Mesenteric fat pad (tissue), 1 donor: Measurements from ENCODE around the gene GOLGA5. TPM values are rescaled to one million over a fixed set of nuclear protein-coding genes. Genes with fewer than 3 reads are reported as not detected.
"Not testable (repeated sequence)": the region's sequence is repeated elsewhere in the genome, so short reads cannot be mapped to it uniquely, and the experiment has no call there.

Experiments used
- DNase-seq: peaks from one replicate; pipeline ENCODE4 v3.0.0-alpha.2; 2020; ENCODE audit warnings: low spot score
- total RNA-seq: library from RNA; stranded (reverse); fragmentation: NEBNext Ultra II Directional; extraction: Animal tissue kit (Norgen Biotek cat#: 25700); gene quantifications from one replicate; pipeline ENCODE4 v1.2.1, GENCODE V29; 2021
- donor health status: DM: yes; HTN: yes; CAD: no.

The GOLGA5 gene
- total RNA-seq, 1 donor from 2014 or later = 35.3 TPM

- DNase-seq = not testable (repeated sequence)
These were observed 15.1 kb upstream of the GOLGA5 start for GRCh38 chr14:92778868-92779565.

DNA sequence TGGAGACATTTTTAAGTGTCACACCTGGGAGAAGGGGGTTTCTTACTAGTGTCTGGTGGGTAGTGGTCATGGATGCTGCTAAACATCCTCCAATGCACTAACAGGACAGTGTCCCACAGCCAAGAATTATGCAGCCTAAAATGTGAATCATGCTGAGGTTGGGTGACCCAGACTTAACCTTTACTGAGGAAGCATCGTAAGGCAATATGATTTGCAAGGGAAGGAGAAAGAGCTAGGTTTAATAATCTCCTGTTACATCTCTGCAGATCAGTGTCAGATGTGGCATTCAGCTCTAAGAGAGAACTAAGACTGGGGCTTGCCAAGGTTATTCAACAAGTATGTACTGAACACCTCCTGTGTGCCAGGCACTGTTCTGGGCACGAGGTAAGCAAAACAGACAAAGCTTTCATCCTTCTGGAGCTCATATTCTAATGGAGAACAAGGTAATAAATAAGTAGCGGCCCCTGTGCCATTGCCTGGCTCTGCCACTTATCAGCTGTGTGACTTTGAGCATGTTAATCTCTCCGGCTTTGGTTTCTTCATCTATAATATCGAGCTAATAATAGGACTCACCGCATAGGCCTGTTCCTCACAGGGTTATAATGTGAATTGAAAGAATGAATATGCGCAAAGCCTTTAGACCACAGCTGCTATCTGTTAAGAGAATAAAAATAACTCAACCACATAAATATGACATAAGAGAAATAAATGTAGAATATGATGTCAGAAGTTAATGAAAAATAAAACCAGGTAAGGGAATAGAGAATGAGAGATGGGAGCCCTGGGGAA is 13.5 kb upstream of the GOLGA5 start:
- DNase-seq = no peak

DNA sequence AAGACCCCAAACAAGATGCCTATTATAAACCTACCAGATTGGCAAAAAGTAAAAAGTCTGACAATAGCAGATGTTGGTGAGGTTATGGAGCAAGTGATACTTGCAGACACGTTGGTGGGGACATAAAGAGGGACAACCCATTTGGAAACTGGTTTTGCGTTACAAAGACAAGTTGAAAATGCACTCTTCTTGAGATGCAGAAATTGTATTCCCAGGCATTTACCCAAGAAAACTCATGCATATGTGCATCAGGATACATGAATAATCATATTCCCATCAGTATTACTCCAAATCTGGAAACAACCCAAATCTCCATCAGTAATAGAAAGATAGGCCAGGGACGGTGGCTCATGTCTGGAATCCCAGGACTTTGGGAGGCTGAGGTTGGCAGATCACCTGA is 12.8 kb upstream of the GOLGA5 start:
- DNase-seq = no peak

- DNase-seq = no peak
These were observed 10.2 kb upstream of the GOLGA5 start for GRCh38 chr14:92783813-92784431.

GRCh38 chr14:92785667-92786426 is 8.3 kb upstream of the GOLGA5 start:
- DNase-seq = no peak

GRCh38 chr14:92786427-92786756 is 7.7 kb upstream of the GOLGA5 start:
- DNase-seq = no peak

- DNase-seq = no peak
These were observed 6.6 kb upstream of the GOLGA5 start for GRCh38 chr14:92787554-92787953.

DNA sequence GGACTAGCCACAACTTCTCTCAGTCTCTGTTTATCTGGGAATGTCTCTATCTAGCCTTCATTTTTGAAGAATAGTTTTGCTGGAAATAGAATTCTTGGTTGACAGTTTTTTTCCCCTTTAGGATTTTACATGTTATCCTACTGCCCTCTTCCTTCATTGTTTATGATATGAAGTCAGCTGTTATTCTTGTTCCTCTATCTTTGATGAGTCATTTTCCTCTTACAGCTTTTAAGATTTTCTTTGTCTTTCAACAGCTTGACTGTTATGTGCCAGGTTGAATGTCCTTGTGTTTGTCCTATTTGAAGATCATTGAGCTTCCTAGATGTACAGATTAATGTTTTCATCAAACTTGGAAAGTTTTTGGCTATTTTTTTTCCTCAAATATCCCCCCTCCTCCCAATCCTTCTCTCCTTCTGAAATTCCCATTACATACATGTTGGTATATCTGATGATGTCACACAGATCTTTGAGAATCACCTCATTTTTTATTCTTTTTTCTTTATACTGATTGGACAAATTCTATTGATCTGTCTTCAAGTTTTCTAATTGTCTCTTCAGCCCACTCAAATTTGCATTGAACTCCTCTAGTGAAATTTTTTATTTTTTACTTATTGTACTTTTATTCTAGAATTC is 4.5 kb upstream of the GOLGA5 start:
- no peak for DNase-seq

GRCh38 chr14:92792885-92793284 is 1.2 kb upstream of the GOLGA5 start:
- no peak for DNase-seq

DNA sequence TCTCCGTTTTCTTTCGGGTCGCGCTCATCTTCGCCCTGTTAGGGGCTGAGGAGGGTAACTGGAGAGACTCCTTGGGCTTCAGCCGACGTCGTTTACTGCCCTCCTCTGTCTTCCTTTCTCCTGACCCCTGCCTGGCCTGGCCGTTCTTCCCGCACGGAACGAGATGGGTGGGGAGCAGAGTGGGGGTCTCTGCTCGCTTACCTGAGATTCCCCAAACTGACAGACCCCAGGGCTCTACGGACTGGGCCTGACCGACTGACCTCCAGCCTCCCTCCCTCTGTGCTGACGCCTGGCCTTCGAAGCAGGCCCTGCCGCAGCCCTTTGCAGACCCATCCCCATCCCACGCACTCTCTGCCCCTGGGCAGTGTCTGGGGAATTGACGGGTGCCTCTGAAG is 439 bp downstream of the GOLGA5 start:
- DNase-seq = no peak

GRCh38 chr14:92794961-92795360 is 856 bp downstream of the GOLGA5 start:
- no peak for DNase-seq

- DNase-seq = no peak
These were observed 4.0 kb downstream of the GOLGA5 start for GRCh38 chr14:92797935-92798653.

- DNase-seq = no peak
These were observed 4.7 kb downstream of the GOLGA5 start for GRCh38 chr14:92798811-92799210.

GRCh38 chr14:92800012-92800411 is 5.9 kb downstream of the GOLGA5 start:
- DNase-seq = no peak

GRCh38 chr14:92800525-92800924 is 6.4 kb downstream of the GOLGA5 start:
- DNase-seq = no peak

- DNase-seq = no peak
These were observed 7.8 kb downstream of the GOLGA5 start for GRCh38 chr14:92801917-92802316.

- DNase-seq = no peak
These were observed 8.6 kb downstream of the GOLGA5 start for GRCh38 chr14:92802678-92803077.

GRCh38 chr14:92813201-92813600 is 19.1 kb downstream of the GOLGA5 start:
- DNase-seq = no peak

DNA sequence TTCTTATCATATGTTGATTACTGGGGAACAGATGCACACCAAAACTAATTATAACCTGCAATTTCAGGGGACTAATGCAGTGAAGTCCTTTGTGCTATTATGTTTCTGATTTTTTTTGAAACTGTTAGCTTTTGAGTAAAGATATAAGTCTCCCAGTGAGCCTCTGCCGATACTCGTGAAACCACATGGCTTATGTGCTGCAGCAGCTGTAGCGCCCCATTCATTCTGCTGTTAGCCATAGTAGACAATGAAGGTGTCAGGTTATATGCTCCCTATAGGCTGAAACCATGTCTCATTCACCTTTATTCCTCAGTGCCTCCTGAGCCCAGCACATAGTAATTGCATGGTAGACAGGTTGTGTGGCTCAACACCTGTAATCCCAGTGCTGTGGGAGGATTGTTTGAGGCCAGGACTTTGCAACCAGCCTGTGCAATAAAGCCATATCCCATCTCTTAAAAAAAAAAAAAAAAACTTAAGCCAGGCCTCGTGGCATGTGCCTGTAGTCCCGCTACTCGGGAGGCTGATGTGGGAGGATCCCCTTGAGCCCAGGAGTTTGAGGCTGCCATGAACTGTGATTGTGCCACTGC is 25.0 kb downstream of the GOLGA5 start:
- DNase-seq = no peak
